GM20000 (cell line): ENCODE results near the gene KLK5.
"Not testable (repeated sequence)": the region's sequence is repeated elsewhere in the genome, so short reads cannot be mapped to it uniquely, and the experiment has no call there.

Experiments used
- DNase-seq: peaks from one replicate; pipeline ENCODE4 v3.0.0; 2012; ENCODE audit warnings: low spot score
- TF ChIP-seq, protein P1 (sequence below): IDR thresholded peaks from 2 replicates; pipeline ENCODE4 v1.5.1; 2012; ENCODE audit warnings: mild to moderate bottlenecking, control low read depth; ENCODE audit errors: extremely low read depth, missing control alignments

Gene KLK5

DNA sequence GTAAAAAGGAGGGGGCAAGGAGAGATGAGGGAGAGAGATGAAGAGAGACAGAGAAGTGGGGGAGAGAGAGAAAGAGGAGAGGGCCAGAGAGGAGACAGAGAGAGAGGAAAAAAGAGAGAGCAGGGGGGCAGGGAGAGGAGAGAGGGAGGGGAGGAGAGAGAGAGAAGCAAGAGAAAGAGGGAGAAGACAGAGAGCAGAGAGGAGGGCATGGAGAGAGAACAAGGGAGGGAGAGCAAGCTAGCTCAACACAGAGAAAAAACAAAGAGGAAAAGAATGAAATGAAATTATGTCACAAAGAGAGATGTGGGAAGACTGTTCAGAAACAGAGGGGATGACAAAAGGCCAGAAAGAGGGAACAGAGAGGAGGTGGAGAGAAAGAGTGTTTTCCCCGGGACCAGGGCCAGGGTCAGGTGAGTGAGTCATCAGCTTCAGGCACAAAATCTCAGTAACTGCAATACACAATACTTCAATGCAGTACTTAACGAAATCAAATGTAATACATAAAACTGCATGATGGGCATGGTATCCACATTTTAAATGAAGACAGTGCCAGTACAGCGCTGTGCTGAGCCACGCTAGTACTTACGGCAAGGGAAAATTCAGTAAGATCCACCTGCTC, 26.0 kb upstream of the KLK5 start:
- TF ChIP-seq, protein P1, sequence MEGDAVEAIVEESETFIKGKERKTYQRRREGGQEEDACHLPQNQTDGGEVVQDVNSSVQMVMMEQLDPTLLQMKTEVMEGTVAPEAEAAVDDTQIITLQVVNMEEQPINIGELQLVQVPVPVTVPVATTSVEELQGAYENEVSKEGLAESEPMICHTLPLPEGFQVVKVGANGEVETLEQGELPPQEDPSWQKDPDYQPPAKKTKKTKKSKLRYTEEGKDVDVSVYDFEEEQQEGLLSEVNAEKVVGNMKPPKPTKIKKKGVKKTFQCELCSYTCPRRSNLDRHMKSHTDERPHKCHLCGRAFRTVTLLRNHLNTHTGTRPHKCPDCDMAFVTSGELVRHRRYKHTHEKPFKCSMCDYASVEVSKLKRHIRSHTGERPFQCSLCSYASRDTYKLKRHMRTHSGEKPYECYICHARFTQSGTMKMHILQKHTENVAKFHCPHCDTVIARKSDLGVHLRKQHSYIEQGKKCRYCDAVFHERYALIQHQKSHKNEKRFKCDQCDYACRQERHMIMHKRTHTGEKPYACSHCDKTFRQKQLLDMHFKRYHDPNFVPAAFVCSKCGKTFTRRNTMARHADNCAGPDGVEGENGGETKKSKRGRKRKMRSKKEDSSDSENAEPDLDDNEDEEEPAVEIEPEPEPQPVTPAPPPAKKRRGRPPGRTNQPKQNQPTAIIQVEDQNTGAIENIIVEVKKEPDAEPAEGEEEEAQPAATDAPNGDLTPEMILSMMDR, result no peak
- no peak for DNase-seq

GRCh38 chr19:50977626-50978025, 24.8 kb upstream of the KLK5 start:
- TF ChIP-seq, protein P1, result no peak
- DNase-seq, result no peak

GRCh38 chr19:50975766-50976165, 22.9 kb upstream of the KLK5 start:
- DNase-seq, result no peak
- TF ChIP-seq, protein P1, result no peak

DNA sequence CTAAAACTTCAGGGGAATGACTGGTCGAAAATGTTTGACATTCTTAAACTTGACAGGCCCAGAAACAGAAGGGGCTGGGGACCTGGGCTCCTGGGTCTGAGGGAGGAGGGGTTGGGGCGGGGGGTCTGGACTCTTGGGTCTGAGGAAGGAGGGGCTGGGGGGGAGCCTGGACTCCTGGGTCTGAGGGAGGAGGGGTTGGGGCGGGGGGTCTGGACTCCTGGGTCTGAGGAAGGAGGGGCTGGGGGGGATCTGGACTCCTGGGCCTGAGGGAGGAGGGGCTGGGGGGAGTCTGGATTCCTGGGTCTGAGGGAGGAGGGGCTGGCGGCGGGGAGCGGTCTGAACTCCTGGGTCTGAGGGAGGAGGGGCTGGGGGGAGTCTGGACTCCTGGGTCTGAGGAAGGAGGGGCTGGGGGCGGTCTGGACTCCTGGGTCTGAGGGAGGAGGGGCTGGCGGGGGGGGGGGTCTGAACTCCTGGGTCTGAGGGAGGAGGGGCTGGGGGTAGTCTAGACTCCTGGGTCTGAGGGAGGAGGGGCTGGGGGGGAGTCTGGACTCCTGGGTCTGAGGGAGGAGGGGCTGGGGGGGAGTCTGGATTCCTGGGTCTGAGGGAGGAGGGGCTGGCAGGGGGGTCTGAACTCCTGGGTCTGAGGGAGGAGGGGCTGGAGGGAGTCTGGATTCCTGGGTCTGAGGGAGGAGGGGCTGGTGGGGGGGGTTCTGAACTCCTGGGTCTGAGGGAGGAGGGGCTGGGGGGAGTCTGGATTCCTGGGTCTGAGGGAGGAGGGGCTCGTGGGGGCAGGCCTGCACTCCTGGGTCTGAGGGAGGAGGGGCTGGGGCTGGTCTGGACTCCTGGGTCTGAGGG, 22.1 kb upstream of the KLK5 start:
- TF ChIP-seq, protein P1, result no peak
- no peak for DNase-seq

DNA sequence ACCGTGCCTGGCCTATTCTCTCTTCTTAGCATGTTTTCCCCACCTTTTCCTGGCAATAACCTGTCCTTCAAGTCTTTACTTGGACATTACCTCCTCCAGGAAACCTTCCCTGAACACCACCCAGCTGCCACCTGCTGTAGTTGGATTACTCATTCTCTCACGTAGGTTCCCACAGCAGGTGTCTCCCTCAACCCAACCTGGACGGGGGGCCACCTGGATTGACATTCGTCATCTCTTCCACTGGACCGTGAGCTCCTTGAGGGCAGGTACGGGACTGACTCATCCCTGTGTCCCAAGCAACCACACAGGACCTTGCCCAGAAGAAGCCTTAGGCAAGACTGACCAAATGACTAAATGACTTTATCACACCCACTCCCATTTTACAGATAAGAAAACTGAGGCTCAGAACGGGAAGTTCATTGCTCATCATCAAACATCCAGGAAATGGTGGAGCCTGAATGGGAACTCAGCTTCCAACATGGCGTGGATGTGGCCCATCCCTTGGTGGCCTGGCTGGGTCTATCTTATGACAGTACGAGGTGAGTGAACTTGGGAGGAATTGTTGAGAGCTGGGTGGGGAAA, 20.0 kb upstream of the KLK5 start:
- TF ChIP-seq, protein P1, result no peak
- no peak for DNase-seq

DNA sequence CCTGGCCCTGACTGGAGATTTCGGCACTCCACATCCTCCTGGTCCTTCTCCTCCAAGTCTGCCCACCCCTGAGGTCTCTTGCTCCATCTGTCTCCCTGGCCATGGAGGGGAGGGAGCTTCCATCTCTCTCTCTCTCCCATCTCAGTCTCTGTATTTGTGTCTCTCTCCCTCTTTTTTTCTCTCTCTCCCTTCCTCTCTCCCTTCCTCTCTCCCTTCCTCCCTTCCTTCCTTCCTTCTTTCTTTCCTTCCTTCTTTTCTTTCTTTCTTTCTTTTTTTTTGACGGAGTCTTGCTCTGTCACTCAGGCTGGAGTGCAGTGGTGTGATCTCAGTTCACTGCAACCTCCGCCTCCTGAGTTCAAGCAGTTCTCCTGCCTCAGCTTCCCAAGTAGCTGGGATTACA, 17.0 kb upstream of the KLK5 start:
- DNase-seq, result not testable (repeated sequence)

GRCh38 chr19:50969413-50969760, 16.5 kb upstream of the KLK5 start, which contains the start of gene KLK6:
KLK6 (minus strand) TSS chr19:50969591; CDS start chr19:50968104, 1,487 bp downstream.
- DNase-seq, result no peak
- TF ChIP-seq, protein P1, result no peak
